HG03135 (cell line): Measurements from ENCODE around the gene CORO6.

Source experiments
- ATAC-seq: cut with Tn5 transposase; IDR thresholded peaks from one replicate; pipeline ENCODE4 v1.9.1; 2021; ENCODE audit warnings: mild to moderate bottlenecking, moderate library complexity; ENCODE audit not compliant: unreplicated experiment

The CORO6 gene

DNA sequence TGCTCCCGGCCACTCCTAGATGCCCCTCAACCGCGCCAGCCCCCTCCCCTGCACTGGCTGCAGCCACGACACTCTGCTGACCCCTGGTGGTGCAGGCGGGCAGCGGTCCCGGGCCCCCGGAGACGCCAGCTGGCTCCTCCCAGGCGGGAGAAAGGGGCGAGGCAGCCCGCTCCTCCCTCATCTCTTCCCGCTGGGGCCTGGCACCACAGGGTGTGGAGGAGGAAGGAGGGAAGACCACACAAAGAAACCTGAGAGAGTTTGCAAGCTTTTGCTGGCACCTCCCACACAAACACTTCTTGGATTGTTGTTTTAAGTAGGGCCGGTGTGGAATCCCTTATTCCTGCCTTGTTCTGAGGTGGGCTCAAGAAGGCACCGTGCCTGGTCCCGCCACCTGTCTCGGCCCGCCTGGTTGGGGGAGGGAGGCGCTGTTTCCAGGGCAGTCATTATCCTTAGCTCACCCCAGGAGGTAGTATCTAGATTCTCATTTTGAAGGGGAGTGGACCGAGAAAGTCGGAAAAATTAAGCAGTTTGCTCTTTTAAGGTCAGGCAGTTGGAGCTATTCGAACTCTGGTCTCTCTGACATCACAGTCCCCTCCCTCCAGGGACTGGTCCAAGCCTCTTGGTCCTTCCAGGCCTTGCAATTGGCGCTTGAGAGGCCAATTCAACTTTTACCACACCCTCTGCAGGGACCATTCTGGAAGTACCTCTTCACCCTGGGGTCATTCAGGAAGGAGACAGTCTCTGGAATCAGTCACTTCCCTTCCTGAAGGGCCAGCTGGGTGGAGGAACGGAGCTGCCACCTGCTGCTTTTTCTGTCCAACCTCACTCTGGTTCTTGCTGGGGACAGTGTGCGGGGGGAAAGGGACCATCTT lies 30.7 kb downstream of the CORO6 start:
- ATAC-seq: no peak

DNA sequence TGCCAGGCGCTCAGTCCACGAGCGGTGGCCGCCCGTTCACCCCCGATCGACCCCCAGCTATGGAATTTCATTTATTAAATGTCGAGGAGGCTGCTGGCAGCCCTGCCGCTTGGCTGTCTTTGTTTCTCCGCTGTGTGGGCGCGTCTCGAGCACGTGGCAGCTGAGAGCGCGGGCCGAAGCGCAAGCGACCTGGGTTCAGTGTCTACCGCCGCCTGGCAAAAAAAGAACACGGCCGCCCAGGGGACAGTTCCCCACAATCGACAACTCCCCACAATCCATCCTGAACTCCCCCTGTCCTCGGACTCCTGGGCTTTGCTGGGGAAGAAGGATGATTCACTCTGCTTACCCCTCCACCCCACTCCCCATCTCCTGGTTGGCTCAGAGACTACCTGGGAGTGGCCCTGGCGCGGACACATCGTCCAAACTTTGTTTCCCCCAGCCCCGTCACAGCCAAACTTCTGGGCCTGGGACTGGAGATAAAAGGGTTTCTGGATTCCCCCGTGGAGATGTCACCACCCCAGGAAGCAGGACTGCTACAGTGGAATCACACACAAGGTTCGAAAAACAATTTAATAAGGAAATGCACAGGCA lies 31.5 kb downstream of the CORO6 start:
- ATAC-seq: no peak

DNA sequence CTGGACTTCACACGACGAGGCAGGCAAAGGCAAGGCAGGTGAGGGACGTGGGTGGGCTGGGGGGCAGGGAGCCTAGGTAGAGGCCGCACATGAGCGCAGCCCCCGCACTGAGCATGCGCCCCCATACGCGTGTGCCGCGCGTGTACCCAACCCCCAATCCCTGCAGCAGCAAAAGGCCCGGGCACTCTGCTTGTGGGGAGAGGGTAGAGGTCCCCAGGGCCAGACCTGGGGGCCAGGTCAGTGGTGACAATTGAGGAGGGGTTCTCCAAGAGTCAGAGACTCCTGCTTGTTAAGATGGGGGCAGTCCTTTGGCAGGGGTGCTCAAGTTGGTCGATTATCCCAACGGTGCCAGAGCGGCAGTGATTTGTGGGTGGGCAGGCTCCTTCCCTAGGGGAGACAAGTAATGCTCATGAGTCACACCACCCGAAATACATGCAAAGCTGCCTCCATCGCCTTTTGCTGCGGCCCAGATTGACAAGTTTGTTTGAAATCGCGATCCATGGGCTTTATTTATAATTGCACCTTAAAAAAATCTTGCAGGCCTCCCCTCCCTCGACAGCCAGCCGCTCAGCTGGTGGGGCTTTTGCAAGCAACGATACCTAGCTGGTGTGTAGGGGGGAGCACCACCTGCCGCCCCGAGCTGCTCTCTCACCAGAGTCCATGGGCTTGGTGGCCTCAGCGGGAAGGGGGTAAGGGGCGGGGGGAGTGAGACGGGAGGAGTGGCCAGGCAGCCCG lies 32.1 kb downstream of the CORO6 start:
- no peak for ATAC-seq

DNA sequence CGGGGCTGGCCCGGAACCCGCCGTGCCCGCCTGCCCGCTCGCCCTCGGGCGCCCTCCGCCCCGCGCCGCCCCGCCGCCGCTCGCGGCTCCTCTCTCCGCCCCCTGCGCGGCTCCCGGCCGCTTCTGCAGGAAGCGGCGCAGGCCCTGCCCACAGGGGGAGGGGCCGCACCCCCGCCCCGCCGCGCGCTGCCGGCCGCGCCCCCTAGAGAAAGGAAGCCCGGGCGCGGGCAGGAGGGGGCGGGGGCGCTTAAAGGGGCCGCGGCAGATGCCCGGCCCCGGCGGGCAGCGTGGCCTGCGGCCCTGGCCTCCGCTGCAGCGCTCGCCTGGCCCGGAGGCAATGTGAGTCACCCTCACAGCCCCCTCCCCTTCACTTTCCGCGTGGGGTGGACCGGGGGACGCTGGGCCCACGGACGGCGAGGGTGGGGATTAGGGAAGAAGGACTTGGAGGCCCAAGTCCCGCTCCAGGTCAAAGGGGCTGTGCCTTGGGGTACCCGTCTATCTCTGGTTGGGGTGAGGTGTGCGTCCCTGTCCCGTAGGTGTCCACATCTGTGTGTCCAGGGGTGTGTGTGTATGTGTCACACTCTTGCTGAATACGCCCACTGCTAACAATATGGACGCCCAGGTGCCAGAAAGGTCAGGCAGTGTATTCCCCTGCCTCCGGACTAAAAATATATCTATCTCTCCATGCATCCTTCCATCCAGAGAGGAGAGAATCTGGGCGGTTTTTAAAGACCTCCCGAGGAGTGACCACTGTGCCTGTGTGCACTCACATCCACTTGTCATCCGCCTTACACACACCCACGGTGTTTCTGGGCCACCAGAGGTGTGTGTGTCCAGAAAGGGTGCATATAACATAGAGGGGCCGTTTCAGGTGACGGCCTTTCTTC lies 32.9 kb downstream of the CORO6 start, which contains the start of gene GIT1:
GIT1 (minus strand) TSS at position 125 of the 887 bp plus-strand sequence. CDS start 270 bp downstream, outside the sequence.
- ATAC-seq: peak; percentile 55

DNA sequence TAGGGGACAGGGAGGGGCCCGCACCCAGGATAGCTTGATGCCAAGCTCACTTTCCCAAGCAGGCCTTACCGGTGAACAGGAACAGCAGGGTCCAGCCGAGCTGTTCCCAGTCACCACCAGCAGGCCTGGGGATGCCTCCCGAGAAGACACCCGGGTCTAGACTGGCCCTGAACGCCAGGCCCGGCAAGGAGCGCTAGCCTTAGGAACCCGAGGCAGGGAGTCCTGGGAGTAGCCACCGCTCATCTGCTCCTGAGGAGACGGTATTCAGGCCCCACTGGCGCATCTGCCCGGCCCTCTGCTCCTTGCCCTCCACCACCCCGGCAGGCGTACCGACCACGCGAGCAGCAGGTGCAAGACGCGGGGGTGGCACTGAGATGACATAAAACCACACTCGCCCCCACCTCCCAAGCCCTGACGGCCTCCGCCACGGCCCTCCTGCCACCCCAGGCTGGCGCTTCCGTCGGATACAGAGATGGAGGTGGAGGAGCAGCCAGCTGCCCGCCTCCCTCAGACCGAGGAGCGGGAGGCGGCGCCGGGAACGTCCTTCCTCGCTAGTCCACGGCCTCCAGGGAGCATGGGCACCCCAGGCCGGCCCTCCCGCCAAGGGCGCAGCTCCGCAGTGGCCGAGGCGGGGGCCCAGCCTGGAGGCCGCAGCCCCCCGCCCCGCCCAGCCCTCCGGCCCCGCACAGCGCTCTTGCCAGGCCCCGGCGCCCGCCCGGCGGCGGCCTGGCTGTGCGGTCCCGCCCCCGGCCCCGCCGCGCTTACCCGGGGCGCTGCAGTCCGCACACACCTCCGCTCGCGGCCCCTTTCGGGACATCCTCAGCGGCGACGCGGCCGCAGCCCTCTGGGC lies 33.9 kb downstream of the CORO6 start:
- ATAC-seq: peak; percentile 15

DNA sequence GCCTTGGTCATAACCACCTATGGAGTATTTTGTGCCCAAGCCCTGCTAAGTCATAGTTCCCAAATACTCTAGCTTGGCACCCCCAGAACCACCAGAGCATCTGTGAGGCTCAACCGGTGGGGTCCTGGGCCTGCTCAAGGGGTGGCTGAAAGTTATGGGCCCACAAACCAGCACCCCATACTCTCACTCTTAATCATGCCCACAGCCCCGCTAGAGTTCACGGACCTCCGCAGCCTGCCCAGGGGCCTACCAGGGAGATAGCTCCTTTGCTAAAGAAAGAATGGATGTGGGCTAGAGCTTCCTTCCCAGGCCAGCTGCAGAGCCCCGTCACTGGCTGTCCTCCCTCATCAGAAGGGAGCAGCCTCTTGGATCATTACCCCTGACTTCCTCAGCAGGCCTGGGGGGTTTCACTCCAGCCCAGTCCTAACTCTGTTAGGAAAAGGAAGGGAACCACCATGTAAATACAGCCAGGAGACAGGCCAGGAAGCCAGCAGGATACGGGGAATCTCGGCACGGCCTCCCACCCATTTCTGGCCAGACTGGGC lies 34.6 kb downstream of the CORO6 start:
- no peak for ATAC-seq

DNA sequence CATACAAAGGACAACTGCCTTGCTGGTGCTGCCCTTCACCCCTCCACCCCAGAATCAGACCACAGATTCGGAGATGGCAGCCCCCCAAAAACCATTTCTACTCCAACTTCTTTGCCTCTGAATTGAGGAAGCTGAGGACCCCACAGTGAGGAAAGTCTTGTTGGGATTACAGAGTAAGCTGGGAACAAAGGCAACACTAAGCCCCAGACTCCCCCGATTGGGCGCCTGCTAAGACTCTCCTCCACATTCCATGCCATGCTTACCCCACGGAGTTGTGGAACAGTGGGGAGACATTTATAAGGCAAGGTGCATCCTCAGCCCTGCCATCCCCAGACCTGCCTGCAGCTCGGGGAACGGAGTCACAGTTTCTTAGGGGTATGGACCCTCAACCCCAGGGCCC lies 35.1 kb downstream of the CORO6 start:
- ATAC-seq: no peak

DNA sequence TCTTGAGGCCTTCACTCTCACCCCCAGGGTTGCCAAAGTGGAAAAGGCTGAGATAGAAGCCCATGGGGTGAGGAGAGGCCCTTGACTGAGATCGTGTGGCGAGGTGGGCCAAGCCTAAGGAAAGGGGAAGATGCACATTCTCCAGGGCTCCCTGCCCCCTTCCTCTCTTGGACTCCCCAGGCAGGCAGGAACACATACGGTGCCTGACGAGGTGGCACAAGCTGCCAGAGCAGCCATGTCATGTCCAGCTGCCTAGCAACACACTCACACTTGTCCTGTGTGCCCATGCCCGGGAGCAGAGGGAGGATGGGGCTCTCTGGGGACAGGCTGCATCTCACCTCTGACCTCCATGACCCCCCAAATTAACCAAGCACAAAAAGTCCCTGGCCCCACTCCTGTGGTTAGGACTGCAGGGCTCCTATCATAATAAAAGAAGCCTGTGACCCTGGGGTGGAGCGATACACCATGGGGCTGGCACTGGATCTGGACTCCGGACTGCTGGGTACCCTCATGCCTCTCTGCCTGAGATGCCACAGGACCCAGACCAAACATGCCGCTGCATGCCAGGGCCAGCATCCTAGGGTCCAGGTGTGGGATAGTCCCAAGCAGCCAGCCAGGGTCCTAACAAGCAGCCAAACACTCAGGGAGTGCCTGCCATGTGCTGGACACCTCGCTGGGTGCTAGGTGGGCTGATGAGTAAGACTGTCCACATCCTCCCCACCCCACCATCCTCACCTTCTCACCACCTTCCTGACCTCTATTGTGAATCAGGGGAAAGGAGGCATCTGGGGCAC lies 35.8 kb downstream of the CORO6 start:
- no peak for ATAC-seq

DNA sequence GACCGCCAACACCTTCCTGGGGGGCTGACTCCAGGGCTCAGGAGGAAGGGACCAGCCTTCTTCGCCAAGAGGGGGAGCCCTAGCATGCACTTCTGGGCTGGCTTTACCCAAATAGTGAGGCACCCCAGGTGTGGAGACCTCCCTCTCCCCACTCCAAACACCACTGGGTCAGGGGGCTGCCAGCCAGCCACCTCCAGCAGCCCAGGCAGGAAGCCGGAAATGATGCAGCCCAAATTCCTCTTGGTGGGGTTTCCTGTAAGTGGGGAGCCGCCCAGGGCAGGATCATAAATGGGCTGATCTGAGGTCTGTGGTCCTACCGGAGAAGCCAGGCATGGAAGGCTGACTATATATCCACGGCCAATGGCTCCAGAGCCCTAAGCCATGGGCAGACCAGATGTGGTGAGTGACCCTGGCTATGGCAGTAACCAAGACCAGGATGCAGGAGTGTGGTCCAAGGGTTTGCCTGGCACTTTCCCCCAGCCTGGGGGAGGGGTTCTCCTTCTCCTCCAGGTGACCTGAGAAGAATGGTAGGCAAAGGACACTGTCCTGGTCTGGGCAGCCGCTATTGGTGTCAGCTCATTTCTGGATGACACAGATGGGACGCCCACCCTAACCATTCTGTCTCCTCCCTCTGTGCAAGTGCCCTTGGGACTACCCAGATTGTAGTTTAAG lies 37.5 kb downstream of the CORO6 start:
- no peak for ATAC-seq

DNA sequence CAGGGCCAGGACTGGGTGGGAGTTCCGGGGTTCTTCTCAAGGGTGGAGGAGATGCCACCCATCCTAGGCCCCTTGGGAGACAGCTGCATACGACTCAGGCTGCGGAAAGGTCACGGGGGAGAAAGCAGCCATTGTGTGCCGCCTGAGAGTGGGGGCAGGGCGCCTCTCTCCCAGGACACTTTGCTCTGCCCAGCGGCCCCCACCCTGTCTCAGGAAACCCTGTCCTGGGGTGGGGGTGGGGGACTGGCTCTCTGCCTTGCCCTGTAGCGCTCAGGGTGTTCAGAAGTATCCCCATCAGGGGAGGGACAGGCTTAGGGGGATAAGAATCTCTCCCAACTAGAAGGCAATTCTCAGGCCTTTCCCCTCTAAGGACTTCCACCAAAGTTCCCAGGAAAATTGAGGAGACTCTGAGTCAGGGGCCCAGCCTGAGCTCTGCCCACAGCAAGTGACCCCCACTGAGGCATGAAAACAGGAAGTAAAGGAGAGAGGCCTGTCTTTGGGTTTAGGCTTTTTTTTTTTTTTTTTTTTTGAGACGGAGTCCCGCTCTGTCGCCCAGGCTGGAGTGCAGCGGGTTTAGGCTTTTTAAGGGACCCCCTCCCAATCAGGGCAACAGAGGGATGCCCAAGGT lies 38.1 kb downstream of the CORO6 start:
- ATAC-seq: no peak

DNA sequence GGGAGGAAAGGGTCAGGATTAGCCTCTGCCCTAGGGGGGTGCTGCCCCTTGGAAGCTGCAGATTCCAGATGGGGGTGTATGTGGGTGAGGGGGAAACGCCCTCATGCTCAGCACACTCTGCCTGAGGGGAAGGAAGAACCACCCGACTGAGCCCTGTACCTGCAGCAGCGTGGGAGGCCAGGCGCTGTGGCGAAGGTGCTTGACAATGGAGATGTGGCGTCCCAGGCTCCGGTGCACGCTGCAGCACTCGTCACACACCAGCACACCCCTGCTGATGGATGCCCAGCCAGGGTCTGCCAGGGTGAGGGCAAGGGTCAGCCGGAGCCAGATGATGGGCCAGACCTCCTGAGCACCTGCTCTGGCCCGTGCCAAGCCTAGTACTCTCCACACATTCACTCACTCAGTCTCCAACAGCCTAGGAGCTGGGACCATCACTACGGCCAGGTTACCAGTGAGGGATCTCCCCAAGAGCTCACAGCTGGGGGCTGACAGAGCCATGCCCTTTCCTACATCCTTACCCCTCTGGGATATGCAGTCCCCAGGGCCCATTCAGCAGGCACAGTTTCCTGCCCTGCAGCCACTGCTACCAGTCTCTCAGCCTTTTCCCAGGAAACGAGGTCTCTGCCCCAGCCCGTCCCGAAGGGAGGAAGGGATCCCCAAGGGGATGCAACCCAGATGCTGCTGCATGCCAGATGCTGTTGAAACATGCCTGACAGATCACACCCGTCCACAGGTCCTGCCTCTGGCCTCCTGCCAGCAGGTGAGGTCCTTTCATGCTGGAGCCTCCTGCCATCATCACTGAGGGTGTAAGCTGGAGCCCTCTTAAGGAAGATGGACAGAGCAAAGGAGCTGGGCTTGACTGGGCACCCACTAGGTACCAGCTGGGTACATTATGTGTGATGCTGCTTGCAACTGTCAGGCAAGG lies 39.1 kb downstream of the CORO6 start:
- no peak for ATAC-seq

DNA sequence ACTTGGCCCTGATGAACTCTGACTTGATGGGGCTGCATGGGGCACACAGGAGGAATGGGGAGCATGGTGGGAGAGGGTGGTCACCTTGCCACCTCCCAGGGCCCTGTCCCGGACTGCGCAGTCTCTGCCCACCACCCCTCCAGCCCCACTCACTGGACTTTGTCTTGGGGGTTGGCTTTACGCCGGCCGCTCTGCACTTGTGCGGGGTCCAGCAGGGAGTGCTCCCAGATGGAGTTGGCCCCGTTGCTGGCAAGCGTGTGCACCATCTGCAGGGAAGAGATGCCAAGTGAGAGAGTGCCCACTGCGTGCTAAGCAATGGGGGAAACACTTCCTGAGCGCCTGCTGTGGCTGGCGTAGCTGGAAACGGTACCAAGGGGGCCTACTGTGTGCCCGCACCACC lies 39.9 kb downstream of the CORO6 start:
- no peak for ATAC-seq

DNA sequence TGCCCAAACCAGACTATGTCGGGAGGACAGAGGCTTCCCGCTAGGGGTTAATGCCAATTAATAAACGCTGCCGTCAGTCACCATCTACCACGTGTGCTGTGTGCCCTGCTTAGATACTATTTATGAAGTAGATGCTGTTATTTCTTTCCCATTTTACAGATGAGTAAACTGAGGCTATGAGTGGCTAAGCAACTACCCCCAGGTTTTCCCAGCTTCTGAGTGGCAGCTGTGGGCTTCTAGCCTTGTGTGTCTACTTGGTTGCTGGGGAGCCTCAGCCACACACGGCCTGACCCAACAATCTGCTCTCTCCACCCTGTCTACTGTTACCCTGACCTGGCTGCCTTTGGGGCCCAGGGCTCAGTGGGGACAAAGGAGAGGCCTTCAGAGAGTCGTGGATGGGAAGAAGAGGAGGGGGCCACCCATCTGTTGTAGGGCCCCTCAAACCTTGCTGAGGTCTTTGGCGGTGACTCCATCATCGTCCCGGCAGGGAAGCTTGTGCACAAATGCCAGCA lies 40.4 kb downstream of the CORO6 start:
- ATAC-seq: no peak

DNA sequence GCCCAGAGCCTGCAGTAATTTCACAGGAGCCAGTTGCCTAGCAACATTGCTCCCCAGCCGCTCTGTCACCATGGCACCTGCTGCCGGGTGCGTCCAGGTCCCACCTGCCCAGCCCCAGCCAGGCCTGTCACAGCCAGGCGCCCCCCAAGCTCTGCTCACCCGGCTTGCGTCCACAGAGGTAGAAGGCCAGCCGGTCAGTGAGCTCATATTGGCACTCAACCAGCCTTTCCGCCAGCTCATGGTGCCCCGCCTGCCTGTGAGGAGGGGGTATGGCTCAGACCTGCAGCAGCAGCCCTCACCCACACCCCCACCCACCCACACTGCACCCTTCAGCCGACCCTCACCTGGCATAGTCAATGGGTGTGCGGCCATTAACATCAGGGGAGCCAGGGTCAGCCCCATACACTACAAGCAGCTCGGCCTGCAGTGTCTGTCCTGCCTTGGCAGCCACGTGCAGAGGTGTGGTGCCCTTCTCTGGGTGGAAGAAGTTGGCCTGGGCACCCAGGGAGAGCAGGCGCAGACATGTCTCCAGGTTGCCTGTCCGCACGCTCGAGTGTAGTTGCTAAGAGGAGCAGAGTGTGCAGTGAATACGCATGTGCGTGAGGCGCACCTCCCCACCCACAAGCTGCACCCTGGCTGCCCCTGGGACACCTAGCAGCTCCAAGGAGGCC lies 41.0 kb downstream of the CORO6 start:
- ATAC-seq: no peak

DNA sequence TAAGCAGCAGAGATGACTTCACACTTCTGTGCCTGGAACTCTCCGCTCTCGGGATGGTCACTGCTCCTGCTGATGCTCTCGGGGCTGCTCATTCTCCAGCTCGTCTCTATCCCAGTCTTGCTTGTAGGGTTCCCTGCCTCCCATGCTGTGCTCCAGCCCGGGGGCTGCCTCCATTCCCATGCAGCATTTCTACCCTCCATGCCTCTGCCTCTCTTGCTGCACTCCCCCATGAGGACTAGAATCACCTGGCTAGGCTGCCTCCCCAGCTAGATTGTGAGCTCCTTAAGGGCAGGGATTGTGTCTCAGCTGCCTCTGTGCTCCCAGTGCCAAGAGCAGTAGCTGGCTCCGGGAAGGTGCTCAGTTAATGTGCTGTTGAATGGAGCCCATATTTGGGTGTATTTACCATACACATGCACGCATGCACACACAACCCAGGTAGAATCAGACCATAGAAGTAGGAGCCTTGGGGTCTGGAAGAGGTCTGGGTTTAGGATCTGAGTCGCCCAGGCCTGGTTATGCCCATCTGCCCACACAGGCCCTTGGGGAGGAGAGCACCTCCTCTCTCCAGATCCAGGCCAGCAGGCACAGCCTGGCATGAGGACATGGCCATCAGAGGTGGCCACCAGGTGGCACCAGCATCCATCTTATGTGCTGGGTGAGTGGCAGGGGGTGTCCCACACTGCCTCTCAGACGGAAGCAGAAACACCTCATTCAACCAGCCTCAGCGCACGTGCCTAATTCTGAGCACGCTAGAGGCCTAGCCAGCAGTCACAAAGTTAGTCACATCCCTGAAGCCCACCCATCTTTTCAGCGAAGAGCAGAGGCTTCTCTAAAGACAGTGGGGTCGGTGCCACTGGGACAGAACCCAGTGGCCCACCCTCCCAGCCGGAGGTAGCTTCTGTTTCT lies 42.6 kb downstream of the CORO6 start:
- peak; percentile 78 for ATAC-seq
